Heart left ventricle (tissue), 13 donors: Measurements from ENCODE around the gene MRPL18.

Experiments used
- POLR2A ChIP-seq, 2 donors: fragments of 450-650 bp; IDR thresholded peaks; one replicate each; pipeline ENCODE4 v1.6.1; 2017; ENCODE audit warnings: antibody characterized with exemption in 2 of 2, mild to moderate bottlenecking in 2 of 2, moderate library complexity in 2 of 2
- TF ChIP-seq, protein P1 (sequence below), 12 donors: fragments of 200-600 bp; sonication (generic) in 4 of 12; IDR thresholded peaks; one replicate each; pipeline versions ENCODE4 v1.5.0 to v1.8.0; 2018 to 2022; ENCODE audit warnings: antibody characterized with exemption in 12 of 12, mild to moderate bottlenecking in 5 of 12
- donor health status: ischemic (EF 13 %, LVEDD 7.1; RV severe dilation, severe dysfunction).
- donor health status: DM: no; HTN: yes; CAD: no.
- donor health status: DM: no; HTN: no; CAD: no.
- donor health status: ischemic (EF 25% LVEDD 6.9; RV normal size, moderate dysfunction).
- donor health status: ischemic (EF 25% LVEDD 5.7; RV mildly dilated, moderate dysfunction).
- donor health status: ischemic (EF 35%, LVEDD 5.7; RV mildly dilated, moderate dysfunction).
- donor health status: nonischemic (EF 11% LVEDD 7.7; RV severe dilation, severe dysfunction).
- donor health status: DM: yes; HTN: yes; CAD: no.
- donor health status: PGD.
- donor health status: ischemic (EF 29% LVEDD 5.4; RV normal size, mild dysfunction).
- donor health status: nonischemic (EF 23%, LVEDD 6.1; RV moderate dilation, normal function).

DNA sequence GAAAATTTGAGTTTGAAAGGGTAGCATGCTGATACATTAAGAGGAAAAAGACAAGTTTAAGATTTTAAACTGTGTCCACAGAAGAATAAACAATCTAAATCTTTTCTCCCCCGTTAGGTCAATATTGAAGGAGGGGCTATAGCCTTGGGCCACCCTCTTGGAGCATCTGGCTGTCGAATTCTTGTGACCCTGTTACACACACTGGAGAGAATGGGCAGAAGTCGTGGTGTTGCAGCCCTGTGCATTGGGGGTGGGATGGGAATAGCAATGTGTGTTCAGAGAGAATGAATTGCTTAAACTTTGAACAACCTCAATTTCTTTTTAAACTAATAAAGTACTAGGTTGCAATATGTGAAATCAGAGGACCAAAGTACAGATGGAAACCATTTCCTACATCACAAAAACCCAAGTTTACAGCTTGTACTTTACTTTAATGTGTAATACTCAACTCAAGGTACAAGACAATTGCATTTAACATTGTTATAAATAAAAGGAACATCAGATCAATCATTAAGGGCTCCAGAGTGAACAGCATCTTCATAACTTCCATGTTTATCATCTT, 11.6 kb upstream of the MRPL18 start:
- TF ChIP-seq, protein P1, sequence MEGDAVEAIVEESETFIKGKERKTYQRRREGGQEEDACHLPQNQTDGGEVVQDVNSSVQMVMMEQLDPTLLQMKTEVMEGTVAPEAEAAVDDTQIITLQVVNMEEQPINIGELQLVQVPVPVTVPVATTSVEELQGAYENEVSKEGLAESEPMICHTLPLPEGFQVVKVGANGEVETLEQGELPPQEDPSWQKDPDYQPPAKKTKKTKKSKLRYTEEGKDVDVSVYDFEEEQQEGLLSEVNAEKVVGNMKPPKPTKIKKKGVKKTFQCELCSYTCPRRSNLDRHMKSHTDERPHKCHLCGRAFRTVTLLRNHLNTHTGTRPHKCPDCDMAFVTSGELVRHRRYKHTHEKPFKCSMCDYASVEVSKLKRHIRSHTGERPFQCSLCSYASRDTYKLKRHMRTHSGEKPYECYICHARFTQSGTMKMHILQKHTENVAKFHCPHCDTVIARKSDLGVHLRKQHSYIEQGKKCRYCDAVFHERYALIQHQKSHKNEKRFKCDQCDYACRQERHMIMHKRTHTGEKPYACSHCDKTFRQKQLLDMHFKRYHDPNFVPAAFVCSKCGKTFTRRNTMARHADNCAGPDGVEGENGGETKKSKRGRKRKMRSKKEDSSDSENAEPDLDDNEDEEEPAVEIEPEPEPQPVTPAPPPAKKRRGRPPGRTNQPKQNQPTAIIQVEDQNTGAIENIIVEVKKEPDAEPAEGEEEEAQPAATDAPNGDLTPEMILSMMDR (IDR thresholded peaks at IDR 0.05) = no peak
- no peak for TF ChIP-seq POLR2A (IDR thresholded peaks at IDR 0.05)
